A549 (cell line): ENCODE results near the gene MSANTD1.

Experiments
- CTCF ChIP-seq: fragments of >200 bp; sonication (Bioruptor Twin); formaldehyde crosslinking; IDR thresholded peaks from 3 replicates; pipeline ENCODE4 v1.5.1; 2016
- RNF2 ChIP-seq: fragments of 200-600 bp; sonication (generic); IDR thresholded peaks from 2 replicates; pipeline ENCODE4 v1.6.1; 2016; ENCODE audit warnings: low read depth, mild to moderate bottlenecking, antibody characterized with exemption, moderate library complexity, borderline replicate concordance
- USF2 ChIP-seq: fragments of 450-650 bp; IDR thresholded peaks from 2 replicates; pipeline ENCODE4 v1.6.1; 2014; ENCODE audit warnings: antibody characterized with exemption

- TF ChIP-seq RNF2 (no peak), CTCF (no peak), USF2 (no peak)
Observed at GRCh38 chr4:3215256-3215655, 33.7 kb upstream of the MSANTD1 start.
